ENCODE data around the gene ACOT7. TPM values are rescaled to one million over a fixed set of nuclear protein-coding genes. Genes with fewer than 3 reads are reported as not detected.
A peak's percentile ranks its signal among the peaks of the same experiment; 100 is the strongest.

Gene ACOT7
- total and polyA plus RNA-seq, 2 experiments from 2014 or later: 20.3 to 39.9 TPM

DNA sequence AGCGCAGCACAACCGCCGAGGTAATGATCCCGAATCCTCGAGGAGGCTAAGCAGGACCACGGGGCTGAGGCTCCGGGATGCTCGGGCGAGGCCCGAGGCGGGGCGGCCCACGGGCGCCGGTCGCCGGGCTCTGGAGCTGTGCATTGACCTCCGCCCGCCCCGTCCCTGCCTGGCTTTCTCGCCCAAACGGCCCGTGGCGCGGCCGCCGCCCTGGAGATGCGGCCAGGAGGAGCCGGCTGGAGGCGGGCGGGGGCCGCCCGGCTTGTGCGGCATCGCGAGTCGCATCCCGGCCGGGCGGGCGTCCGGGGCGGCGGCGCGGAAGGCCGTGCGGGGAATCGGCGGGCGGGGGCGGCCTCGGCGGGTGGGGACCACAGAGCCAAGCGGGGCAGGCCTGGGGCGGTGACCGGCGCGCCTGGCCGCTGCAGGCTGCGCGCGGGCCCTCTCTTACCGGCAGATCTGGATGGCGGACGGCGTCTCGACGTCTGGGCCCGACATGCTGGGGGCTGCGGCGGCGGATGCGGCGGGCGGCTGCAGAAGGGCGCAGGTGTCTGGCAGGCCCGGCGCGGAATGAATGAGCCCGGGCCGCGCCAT, 663 bp downstream of the ACOT7 start:
- H3K27ac ChIP-seq: peak overlapping the region; percentile 100

DNA sequence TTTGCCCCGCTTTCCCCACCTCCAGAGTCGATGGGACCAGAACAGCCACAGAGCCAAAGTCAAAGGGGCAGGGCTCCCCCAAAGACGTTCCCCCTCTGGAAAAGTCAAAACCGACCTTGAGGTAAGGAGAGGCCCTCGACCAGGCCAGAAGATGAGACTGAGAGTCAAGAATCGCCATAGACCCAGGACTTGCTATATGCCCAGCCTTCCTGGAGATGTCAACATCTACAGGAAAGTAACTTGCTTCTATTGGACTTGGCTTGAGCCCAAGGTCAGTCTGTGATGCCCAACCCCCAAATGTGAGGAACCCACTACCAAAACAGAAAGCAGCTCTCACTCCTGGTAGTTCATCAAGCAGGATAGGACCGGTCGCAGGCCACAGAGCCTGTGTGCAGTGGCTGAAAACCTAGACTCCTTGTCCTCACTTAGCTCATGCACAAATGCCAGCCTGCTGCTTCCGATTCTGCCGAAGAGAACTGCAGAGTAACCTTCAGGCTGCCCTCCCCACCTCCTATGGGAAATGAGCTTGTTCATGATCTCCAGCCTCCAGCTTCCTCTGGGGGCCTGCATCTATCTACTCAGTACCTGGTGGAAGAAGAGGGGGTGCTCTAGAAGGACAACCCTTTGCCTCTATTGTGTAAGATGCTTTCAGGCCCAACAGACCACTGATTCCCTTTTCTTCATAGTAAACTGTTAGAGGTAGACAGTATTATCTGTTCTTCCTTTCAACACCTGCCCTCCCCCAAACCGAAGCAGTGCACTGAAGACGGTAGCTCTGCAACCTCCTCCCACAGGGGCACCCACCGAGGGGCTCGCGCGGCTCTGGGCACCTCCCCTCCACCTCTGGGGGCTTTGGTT, 1.4 kb downstream of the ACOT7 start:
- H3K27ac ChIP-seq: no peak overlapping the region
- no peaks in the 10 kb centered on the region for H4K20me1 ChIP-seq (ENCODE audit: insufficient read depth, poor library complexity, severe bottlenecking)
- H3K79me2 ChIP-seq: peaks cover 25% of the 10 kb centered on the region
- WGBS (ENCODE audit: low lambda C conversion rate, missing lambda C conversion rate): 53% methylated on average over 16 of the region's 16 CpGs
- H3K27me3 ChIP-seq: no peaks in the 10 kb centered on the region
- no peaks in the 10 kb centered on the region for H3K9me3 ChIP-seq (ENCODE audit: low read depth)
- peak overlapping the region; percentile 79 for H3K4me2 ChIP-seq
- TF ChIP-seq EZH2 (IDR thresholded peaks at IDR 0.05; ENCODE audit: borderline replicate concordance) (no peak), EZH2phosphoT487 (IDR thresholded peaks at IDR 0.05; ENCODE audit: low read depth, severe bottlenecking, unreplicated experiment) (no peak)
- TF ChIP-seq, protein P1, sequence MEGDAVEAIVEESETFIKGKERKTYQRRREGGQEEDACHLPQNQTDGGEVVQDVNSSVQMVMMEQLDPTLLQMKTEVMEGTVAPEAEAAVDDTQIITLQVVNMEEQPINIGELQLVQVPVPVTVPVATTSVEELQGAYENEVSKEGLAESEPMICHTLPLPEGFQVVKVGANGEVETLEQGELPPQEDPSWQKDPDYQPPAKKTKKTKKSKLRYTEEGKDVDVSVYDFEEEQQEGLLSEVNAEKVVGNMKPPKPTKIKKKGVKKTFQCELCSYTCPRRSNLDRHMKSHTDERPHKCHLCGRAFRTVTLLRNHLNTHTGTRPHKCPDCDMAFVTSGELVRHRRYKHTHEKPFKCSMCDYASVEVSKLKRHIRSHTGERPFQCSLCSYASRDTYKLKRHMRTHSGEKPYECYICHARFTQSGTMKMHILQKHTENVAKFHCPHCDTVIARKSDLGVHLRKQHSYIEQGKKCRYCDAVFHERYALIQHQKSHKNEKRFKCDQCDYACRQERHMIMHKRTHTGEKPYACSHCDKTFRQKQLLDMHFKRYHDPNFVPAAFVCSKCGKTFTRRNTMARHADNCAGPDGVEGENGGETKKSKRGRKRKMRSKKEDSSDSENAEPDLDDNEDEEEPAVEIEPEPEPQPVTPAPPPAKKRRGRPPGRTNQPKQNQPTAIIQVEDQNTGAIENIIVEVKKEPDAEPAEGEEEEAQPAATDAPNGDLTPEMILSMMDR (IDR thresholded peaks at IDR 0.05; ENCODE audit: poor library complexity): no peak
- peak overlapping the region; percentile 76 for H3K4me3 ChIP-seq
- DNase-seq (ENCODE audit: low spot score): no peak
- H3K4me1 ChIP-seq (ENCODE audit: insufficient read depth): peaks cover 5% of the 10 kb centered on the region
- H2AFZ ChIP-seq: peak overlapping the region; percentile 52
- no peaks in the 10 kb centered on the region for H3K36me3 ChIP-seq (replicated peaks; ENCODE audit: insufficient read depth, low read depth)
- H3K9me2 ChIP-seq (replicated peaks; ENCODE audit: insufficient read depth): no peaks in the 10 kb centered on the region

More for the DNA sequence above, 663 bp downstream of the ACOT7 start:
- peak overlapping the region; percentile 76 for H3K4me3 ChIP-seq
- no peaks in the 10 kb centered on the region for H4K20me1 ChIP-seq (ENCODE audit: insufficient read depth, poor library complexity, severe bottlenecking)
- TF ChIP-seq EZH2 (IDR thresholded peaks at IDR 0.05; ENCODE audit: borderline replicate concordance) (no peak), EZH2phosphoT487 (IDR thresholded peaks at IDR 0.05; ENCODE audit: low read depth, severe bottlenecking, unreplicated experiment) (no peak)
- TF ChIP-seq, protein P1 (IDR thresholded peaks at IDR 0.05; ENCODE audit: poor library complexity): no peak
- no peaks in the 10 kb centered on the region for H3K9me2 ChIP-seq (replicated peaks; ENCODE audit: insufficient read depth)
- peaks cover 25% of the 10 kb centered on the region for H3K79me2 ChIP-seq
- H3K4me1 ChIP-seq (ENCODE audit: insufficient read depth): peaks cover 5% of the 10 kb centered on the region
- no peaks in the 10 kb centered on the region for H3K36me3 ChIP-seq (replicated peaks; ENCODE audit: insufficient read depth, low read depth)
- WGBS (ENCODE audit: low lambda C conversion rate, missing lambda C conversion rate): under 1% methylated on average over 33 of the region's 83 CpGs
- no peaks in the 10 kb centered on the region for H3K9me3 ChIP-seq (ENCODE audit: low read depth)
- H3K4me2 ChIP-seq: peak overlapping the region; percentile 79
- no peak for DNase-seq (ENCODE audit: low spot score)
- H3K27me3 ChIP-seq: no peaks in the 10 kb centered on the region
- peak overlapping the region; percentile 52 for H2AFZ ChIP-seq

DNA sequence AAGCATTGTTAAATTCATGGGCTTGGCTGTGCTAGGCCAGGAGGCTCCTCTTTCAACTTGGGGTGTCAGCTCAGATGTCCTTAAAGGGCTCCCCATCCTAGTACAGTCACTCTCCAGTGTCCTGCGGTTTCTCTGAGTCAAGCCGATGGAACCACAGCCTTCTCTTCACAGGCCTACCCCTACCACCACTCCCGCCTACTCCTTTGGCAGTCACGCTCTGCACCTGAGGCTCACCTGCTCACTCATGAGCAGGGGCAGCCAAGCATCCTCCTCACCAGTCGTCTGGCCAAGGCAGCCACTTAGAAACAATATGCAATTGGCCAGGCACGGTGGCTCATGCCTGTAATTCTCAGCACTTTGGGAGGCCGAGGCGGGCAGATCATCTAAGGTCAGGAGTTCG, 3.6 kb downstream of the ACOT7 start:
- 92% methylated on average over 9 of the region's 9 CpGs for WGBS (ENCODE audit: low lambda C conversion rate, missing lambda C conversion rate)

More for the DNA sequence above, 3.6 kb downstream of the ACOT7 start:
- H3K27ac ChIP-seq: no peak overlapping the region
- no peak overlapping the region for H3K4me3 ChIP-seq
- no peaks in the 10 kb centered on the region for H3K27me3 ChIP-seq
- DNase-seq (ENCODE audit: low spot score): no peak
- H3K9me3 ChIP-seq (ENCODE audit: low read depth): no peaks in the 10 kb centered on the region
- H3K9me2 ChIP-seq (replicated peaks; ENCODE audit: insufficient read depth): no peaks in the 10 kb centered on the region
- H3K79me2 ChIP-seq: peaks cover 25% of the 10 kb centered on the region
- TF ChIP-seq EZH2 (IDR thresholded peaks at IDR 0.05; ENCODE audit: borderline replicate concordance): no peak
- peaks cover 5% of the 10 kb centered on the region for H3K4me1 ChIP-seq (ENCODE audit: insufficient read depth)
- no peak overlapping the region for H2AFZ ChIP-seq
- H3K36me3 ChIP-seq (replicated peaks; ENCODE audit: insufficient read depth, low read depth): no peaks in the 10 kb centered on the region
- H3K4me2 ChIP-seq: no peak overlapping the region
- no peaks in the 10 kb centered on the region for H4K20me1 ChIP-seq (ENCODE audit: insufficient read depth, poor library complexity, severe bottlenecking)
